ENCODE measurements around the gene DOK6.
"Not testable (repeated sequence)": the region's sequence is repeated elsewhere in the genome, so short reads cannot be mapped to it uniquely, and the experiment has no call there.

Gene DOK6

DNA sequence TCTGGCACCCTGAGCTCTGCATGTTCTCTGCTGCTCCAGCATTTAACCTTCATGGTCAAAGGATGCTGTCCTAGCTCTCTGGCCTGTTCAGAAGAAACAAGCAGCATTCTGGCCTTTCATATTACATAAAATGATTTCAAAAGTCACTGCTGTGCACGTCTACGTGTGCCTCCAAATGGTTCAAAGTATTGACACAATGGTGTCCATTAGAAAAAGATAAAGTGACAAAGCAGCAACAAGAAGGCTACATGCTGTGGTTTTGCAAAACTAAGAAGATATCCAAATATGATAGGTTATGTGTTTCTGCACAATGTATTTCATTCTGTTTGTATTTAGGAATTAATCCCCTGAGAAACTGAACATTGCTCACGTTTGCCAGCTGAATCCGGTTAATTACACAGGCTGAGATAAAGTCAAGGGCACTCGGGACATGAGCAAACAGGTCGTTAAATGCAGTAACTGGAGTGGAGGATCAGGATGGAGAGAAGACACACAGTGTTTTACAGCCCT is 258.5 kb downstream of the DOK6 start:
- no peak for DNase-seq (ENCODE audit: low read depth)
- in situ Hi-C loops (cut with HindIII; ENCODE audit: low sequenced_read_pairs): no loop called here
- H3K4me3 ChIP-seq (ENCODE audit: low read depth, low read length): no peak overlapping the region
- TF ChIP-seq, protein P1, sequence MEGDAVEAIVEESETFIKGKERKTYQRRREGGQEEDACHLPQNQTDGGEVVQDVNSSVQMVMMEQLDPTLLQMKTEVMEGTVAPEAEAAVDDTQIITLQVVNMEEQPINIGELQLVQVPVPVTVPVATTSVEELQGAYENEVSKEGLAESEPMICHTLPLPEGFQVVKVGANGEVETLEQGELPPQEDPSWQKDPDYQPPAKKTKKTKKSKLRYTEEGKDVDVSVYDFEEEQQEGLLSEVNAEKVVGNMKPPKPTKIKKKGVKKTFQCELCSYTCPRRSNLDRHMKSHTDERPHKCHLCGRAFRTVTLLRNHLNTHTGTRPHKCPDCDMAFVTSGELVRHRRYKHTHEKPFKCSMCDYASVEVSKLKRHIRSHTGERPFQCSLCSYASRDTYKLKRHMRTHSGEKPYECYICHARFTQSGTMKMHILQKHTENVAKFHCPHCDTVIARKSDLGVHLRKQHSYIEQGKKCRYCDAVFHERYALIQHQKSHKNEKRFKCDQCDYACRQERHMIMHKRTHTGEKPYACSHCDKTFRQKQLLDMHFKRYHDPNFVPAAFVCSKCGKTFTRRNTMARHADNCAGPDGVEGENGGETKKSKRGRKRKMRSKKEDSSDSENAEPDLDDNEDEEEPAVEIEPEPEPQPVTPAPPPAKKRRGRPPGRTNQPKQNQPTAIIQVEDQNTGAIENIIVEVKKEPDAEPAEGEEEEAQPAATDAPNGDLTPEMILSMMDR (IDR thresholded peaks at IDR 0.05; ENCODE audit: low read depth, low read length, missing control alignments): no peak

DNA sequence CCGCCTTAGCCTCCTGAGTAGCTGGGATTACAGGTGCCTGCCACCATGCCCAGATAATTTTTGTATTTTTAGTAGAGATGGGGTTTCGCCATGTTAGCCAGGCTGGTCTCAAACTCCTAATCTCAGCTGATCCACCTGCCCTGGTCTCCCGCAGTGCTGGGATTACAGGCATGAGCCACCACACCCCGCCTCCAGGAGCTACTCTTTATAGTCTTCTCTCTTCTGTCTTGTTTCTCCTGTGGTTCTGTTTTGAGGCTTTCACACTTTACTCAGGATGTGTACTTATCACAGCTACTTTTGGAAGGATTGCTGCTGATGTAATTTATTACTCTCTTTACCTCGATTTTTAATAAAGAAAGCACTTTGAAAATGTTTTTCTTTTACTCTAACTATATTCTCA is 261.4 kb downstream of the DOK6 start:
- in situ Hi-C loops (cut with HindIII; ENCODE audit: low sequenced_read_pairs); DNase-seq (ENCODE audit: low read depth); H3K4me3 ChIP-seq (ENCODE audit: low read depth, low read length): not testable (repeated sequence)

DNA sequence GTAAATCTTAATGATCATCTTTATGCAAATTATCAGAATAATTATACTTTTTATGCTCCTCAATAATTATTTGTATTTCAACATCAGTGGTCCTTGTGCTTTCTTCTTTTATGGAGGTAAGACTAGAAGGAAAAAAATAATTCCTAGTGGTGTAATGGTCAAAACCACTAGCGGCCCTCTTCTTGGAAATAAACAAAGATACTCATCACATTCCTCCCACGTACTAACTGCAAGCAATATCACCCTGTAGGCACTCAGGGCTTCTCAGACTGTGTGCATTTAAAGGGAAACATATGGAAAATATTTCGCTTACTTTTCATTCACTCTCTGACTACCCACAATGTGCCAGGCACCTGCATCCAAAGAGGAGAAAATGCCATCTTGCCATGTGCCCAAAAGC is 263.7 kb downstream of the DOK6 start:
- H3K4me3 ChIP-seq (ENCODE audit: low read depth, low read length): no peak overlapping the region
- TF ChIP-seq, protein P1 (IDR thresholded peaks at IDR 0.05; ENCODE audit: low read depth, low read length, missing control alignments): no peak
- DNase-seq (ENCODE audit: low read depth): no peak
- in situ Hi-C loops (cut with HindIII; ENCODE audit: low sequenced_read_pairs): no loop called here

DNA sequence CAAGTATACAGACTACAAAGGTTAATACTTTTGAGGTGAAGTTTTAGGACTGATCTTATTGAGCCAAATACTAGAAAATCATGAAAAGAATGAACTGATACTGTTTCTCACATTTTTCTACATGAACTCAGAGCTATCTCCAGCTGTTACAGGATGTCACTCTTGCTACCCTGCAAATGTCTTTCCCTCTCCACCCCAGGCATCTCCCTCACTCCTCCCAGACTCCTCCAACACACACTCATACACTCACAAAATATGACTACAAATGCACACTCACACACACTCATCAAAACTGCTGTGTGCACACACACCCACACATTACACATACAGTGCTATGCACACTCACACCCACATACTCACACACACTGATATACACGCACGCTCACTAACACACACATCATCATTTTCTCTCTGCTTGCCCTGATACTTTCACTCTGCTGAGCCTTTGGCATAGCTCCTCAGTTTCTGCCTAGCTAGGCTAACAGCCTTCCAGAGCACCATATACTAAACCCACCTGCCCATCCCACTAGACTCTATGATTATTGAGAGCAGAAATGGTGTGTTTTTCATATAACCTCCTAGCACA is 273.7 kb downstream of the DOK6 start:
- in situ Hi-C loops (cut with HindIII; ENCODE audit: low sequenced_read_pairs): no loop called here
- no peak overlapping the region for H3K4me3 ChIP-seq (ENCODE audit: low read depth, low read length)
- DNase-seq (ENCODE audit: low read depth): no peak
- TF ChIP-seq, protein P1 (IDR thresholded peaks at IDR 0.05; ENCODE audit: low read depth, low read length, missing control alignments): no peak

DNA sequence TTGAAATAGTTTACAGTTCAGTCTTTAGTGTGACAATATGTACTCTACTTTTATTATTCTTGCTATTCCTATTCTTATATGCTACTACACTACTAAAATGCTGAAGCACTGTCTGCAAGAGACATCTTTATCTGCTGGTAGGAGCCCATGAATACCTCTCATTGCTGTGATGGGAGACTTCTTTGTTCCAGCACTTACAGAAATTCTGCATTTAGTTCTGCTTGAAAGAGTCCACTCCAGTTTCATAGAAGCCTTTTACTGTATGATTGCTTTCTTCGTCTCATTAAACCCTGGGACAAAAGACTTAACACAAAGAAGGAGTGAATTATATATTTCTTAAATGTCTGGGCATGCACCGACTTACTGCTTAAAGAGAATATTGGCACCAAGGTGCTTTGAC is 274.3 kb downstream of the DOK6 start:
- in situ Hi-C loops (cut with HindIII; ENCODE audit: low sequenced_read_pairs): no loop called here
- no peak overlapping the region for H3K4me3 ChIP-seq (ENCODE audit: low read depth, low read length)
- TF ChIP-seq, protein P1 (IDR thresholded peaks at IDR 0.05; ENCODE audit: low read depth, low read length, missing control alignments): no peak
- DNase-seq (ENCODE audit: low read depth): no peak

DNA sequence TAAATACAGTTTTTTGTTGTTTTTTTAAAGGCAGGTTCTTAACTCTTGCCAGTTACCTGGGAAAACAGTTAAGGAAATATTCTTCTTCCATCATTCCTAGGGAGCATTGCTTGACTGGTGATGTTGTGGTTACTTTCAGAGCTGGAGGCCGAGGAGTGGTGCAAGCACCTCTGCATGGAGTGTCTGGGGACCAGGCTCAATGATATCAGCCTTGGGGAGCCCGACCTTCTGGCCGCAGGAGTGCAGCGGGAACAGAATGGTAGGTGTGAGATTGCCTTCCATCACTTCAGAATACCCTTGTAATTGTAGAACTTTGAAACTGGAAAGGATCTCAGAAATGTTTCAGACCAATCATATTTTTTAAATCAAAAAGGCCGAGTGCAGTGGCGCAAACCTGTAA is 276.9 kb downstream of the DOK6 start:
- in situ Hi-C loops (cut with HindIII; ENCODE audit: low sequenced_read_pairs): no loop called here
- DNase-seq (ENCODE audit: low read depth): no peak
- TF ChIP-seq, protein P1 (IDR thresholded peaks at IDR 0.05; ENCODE audit: low read depth, low read length, missing control alignments): no peak
- no peak overlapping the region for H3K4me3 ChIP-seq (ENCODE audit: low read depth, low read length)

DNA sequence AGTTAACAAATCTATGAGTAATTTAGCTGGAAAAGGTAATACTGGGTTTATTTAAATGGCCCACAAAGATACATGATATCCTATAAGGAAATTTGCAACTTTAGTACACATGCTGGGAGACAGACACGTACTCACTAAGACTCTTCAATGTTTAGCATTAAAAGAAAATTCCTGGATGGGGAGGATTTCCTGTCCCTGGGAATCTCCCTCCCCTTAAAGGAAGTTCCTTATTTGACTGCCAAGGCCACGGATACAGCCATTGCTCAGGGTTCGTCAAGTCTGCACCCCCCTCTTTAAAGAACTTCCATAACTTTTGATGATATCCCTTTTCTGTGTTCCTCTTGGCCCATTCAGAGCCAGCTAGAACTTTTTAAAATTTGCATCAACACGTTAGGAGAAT is 279.4 kb downstream of the DOK6 start:
- H3K4me3 ChIP-seq (ENCODE audit: low read depth, low read length): no peak overlapping the region
- TF ChIP-seq, protein P1 (IDR thresholded peaks at IDR 0.05; ENCODE audit: low read depth, low read length, missing control alignments): no peak
- in situ Hi-C loops (cut with HindIII; ENCODE audit: low sequenced_read_pairs): no loop called here
- DNase-seq (ENCODE audit: low read depth): no peak
